ENCODE measurements around the gene WFDC1.

DNA sequence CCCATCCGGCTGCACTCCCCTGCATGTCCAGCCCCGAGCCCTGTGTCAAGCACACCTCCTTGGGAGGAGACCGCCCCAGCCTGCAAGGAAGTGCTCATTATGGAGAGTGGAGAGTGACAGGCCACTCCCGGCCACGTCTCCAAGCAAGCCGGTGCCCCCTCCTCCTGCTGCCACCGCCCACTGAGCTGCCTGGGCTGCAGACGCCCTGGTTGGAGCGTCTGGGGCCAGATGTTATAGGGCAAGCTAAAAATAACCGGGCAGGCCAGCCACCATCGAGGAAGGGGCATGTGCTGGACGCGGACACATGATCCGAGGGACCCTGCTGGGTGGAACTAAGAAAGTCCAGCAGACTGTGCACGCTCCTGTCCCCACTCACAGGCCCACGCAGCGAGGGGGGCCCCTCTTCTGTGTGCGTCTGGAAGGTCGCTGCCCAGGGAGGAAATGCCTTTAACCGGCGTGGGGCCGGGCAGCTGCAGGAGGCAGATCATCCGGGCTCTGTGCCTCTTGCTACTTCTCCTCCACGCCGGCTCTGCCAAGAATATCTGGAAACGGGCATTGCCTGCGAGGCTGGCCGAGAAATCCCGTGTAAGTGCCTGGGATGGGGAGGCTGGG, at the start of gene WFDC1:
- TF ChIP-seq, protein P1, sequence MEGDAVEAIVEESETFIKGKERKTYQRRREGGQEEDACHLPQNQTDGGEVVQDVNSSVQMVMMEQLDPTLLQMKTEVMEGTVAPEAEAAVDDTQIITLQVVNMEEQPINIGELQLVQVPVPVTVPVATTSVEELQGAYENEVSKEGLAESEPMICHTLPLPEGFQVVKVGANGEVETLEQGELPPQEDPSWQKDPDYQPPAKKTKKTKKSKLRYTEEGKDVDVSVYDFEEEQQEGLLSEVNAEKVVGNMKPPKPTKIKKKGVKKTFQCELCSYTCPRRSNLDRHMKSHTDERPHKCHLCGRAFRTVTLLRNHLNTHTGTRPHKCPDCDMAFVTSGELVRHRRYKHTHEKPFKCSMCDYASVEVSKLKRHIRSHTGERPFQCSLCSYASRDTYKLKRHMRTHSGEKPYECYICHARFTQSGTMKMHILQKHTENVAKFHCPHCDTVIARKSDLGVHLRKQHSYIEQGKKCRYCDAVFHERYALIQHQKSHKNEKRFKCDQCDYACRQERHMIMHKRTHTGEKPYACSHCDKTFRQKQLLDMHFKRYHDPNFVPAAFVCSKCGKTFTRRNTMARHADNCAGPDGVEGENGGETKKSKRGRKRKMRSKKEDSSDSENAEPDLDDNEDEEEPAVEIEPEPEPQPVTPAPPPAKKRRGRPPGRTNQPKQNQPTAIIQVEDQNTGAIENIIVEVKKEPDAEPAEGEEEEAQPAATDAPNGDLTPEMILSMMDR (IDR thresholded peaks at IDR 0.05) = no peak
- TF ChIP-seq POLR2A (IDR thresholded peaks at IDR 0.05) = no peak
- no peak for TF ChIP-seq POLR2AphosphoS5 (IDR thresholded peaks at IDR 0.05)
